ENCODE results near the gene TTPAL.

The TTPAL gene

DNA sequence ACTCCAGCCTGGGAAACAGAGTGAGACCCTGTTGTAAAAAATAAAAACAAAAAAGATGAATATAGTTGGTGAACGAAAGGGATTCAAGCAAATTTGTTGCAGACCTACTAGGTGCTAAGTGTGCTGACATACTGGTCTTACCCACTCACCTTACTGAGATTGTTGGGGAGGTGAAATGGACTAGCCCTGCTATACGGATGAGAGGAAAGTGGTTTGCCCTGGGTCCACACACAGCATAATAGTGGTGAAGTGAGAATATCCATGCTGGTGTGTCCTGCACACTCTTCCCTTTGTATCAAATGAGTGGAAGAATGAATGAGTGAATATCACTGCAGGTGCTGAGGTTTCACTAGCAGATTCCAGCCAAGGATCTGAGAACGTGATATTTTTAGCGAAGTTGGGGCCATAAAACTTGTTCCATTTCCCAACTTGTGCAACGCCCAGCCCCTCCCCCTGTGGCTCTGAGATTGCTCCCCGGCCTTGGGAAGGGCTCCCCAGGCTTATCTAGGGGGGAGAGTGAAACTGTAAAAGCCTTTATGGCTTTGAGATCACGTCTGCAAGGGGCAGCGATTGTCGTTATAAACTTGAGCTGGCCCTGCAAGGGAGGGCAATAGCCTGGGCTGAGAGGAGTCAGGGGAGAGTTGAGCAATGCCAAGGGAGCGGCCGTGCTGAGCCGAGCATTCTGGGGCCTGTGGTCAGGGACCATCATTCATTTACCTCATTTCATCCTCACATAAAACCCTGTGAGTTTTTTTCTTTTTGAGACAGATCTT lies 33.2 kb upstream of the TTPAL start:
- DNase-seq, result no peak

DNA sequence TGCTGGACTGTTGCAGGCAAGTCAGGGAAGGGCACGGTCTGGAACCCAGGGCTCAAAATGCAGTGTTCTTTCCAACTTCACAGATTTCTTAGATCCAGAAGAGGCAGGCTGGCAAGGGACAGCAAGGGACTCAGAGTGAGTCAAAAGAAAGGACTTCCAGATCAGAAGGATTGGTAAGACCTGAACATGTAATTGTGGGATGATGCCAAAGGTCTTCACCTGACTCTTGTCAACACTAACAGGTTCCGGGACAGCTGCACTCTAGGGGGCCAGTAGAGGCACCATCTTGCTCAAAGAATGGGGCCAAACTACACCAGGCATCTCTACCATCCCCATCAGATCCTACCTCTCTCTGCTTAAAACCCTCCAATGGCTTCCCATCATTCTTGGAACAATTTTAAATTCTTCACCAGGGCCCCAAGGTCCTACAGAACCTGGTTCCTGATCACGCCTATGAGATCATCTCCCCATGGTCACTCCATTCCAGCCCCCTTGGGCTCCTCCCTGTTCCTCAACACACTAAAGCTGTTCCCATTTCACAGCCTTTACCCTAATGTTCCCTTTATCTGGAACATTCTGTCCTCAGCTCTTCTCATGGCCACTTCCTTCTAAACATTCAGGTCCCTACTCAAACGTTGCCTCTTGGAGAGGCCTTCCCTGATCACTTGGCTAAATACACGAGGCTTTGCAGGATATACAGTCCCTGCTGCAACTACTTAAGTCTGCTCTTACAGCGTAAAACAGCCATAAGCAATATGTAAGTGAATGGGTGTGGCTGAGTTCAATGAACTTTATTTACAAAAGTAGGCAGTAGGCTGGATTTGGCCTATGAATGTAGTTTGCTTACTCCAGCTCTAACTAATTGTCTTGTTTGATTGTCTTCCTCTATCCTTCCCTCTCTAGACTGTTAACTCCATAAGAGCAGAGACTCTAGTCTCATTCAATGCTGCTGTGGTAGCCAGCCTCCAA lies 29.6 kb upstream of the TTPAL start:
- DNase-seq, result no peak

GRCh38 chr20:44447827-44448419 lies 27.8 kb upstream of the TTPAL start:
- DNase-seq, result no peak

- no peak for DNase-seq
Observed at GRCh38 chr20:44448753-44449546, 26.7 kb upstream of the TTPAL start.

- no peak for DNase-seq
Observed at GRCh38 chr20:44449864-44450263, 25.8 kb upstream of the TTPAL start.

GRCh38 chr20:44450281-44450889 lies 25.3 kb upstream of the TTPAL start:
- DNase-seq, result no peak

DNA sequence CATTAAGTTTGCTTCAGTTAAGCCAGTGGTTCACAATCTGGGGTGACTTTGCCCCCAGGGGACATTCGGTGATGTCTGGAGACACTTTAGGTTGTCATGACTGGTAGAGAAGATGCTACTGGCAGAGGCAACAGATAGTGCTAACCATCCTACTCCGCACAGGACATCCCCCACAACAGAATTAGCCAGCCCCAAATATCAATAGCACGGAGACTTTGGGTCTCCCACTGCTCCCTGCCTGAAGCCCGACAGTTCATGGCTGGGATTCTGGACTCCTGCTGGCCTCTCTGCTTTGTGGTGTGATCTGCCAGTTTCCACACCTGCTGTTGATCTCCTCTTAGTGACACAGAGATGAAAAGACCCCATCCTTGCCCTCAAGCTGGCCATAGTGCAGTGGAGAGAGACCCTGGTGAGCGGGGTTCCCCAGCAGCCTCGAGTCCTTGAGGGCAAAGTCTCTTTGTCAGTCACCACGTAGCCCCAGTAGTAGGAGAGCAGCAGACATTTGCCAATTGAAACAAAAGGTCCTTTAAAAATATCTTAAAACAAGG lies 24.7 kb upstream of the TTPAL start:
- no peak for DNase-seq

GRCh38 chr20:44454306-44454963 lies 21.2 kb upstream of the TTPAL start:
- no peak for DNase-seq

- no peak for DNase-seq
Observed at GRCh38 chr20:44455126-44455525, 20.5 kb upstream of the TTPAL start.

GRCh38 chr20:44456611-44457010 lies 19.1 kb upstream of the TTPAL start:
- DNase-seq, result no peak

DNA sequence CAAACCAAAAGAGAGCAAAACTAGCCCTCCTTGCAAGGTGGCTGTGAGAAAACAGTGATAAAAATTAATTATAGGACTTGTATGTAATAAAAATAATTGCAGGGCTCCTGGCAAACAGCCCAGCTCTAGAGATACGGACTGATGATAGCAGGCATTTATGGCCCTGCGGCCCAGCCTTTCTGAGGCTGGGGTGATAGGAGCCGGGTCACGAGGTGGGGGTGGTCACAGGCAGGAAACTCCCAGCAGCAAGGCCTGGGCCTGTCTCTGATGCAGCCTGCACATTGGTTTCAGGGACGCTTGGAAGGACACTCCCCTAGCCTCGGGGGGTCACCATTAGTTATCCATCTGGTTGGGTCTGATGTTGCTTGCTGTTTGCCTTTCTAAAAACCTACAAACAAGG lies 18.7 kb upstream of the TTPAL start:
- DNase-seq, result no peak

DNA sequence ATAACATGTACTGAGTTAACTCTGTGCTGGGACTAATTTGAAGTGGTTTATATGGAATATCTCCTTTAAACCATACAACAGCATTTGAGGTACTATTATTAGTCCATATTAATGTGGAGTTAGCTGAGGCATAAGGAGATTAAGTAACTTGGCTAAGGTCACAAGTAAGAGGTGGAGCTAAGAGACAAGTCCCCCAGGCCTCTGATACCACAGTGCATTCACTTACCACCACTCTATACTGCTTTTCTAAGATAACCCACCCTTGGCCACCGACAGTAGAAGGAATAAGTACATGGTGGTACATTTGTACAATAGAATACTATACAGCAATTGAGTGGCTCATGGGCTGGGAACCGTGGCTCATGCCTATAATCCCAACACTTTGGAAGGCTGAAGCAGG lies 16.4 kb upstream of the TTPAL start:
- DNase-seq, result no peak

GRCh38 chr20:44460795-44461141 lies 14.9 kb upstream of the TTPAL start:
- DNase-seq, result no peak

GRCh38 chr20:44461142-44461802 lies 14.4 kb upstream of the TTPAL start:
- no peak for DNase-seq

GRCh38 chr20:44461803-44462174 lies 13.9 kb upstream of the TTPAL start:
- no peak for DNase-seq

GRCh38 chr20:44463466-44463865 lies 12.2 kb upstream of the TTPAL start:
- no peak for DNase-seq

DNA sequence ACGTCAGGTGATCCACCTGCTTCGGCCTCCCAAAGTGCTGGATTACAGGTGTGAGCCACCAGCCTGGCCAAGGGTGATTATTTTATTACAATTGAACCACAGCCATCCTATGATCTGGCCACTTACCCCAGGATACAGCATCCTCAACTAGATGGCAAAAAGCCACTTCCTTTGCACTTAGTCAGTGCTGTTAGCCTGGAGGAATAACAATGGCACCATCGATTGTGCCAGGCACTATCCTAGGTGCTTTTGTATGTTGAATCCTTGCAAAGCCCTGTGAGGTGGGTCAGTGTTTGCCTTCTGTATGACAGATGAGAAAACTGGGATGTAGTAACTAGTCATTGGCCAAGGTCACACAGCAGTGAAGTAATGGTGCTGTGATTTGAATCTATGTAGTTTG lies 11.2 kb upstream of the TTPAL start:
- DNase-seq, result no peak

DNA sequence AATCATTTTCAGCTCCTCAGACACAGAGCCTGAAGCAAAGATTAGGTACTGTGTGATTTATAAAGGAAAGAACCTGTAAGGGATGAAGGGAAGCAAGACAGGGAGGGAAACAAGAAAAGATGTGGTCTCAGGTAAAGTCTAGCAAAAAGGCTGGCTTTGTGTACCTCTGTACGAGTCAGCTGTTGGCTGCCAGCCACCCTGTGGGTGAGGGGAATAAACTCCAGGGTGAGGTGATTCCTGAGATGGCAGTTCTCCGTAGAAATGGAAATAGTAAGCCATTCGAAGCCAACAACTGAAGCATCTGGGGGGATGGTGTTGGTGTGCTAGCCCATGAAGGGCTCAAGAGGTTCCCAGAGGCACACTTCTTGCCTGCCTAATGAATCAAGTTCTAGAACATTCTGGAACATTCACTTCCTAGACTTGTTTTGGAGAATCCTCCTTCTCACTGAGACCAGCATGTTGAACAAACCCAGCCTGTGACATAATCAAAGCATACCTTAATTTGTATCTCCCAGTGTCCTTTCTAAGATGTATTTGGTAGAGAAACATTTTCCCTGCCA lies 10.6 kb upstream of the TTPAL start:
- no peak for DNase-seq

DNA sequence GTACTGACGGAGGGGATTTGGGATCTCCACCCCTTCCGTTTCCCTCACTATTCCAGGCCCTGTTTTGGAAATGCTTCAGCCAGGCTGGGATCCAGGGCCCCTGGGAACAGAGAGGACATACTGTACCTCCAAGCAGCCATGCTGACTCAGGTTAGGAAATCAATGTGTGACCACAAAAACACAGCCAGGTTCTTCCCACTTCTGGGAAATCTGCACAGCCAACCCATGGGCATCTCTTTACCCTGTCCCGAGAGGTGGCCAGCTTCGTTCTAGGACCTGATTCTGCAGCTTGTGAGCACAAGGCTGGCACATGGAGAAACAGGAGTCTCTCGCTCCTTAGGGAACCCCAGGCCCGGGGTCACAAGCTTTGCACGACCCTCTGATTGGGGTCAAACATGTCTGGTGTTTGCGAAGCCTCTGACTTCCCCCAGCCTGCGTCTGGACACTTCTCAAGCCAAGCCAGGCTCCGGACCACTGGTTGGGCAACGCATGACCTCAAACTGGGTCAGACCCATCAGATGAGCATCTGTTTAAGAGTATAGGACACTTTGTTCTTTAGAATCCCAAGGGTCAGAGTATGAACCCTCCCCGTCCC lies 8.3 kb upstream of the TTPAL start:
- DNase-seq, result no peak

DNA sequence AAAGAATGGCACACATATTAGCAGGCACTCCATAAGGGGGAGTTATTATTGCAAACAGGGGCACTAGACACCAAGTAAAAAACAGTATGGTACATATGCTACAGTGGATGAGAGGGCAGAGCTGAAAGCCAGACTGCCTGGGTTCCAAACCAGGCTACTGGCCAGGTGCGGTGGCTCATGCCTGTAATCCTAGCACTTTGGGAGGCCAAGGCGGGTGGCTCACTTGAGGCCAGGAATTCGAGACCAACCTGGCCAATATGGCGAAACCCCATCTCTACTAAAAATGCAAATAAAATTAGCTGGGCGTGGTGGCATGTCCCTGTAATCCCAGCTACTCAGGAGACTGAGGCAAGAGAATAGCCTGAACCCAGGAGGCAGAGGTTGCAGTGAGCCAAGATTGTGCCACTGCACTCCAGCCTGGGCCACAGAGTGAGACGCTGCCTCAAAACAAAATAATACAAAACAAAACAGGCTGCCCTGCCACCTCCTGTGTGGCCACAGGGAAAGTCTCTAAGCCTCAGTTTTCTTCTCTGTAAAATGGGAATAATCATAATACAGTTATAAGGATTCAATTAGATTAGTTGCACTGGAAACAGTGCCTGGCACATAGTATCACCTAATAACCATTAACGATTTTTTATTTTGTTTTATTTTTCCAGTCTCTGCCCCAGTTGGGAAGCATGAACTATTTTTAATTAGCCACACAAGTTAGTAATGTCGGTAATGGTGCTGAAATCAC lies 7.5 kb upstream of the TTPAL start:
- no peak for DNase-seq
